ENCODE results near the gene LDLRAP1.

LDLRAP1 gene

DNA sequence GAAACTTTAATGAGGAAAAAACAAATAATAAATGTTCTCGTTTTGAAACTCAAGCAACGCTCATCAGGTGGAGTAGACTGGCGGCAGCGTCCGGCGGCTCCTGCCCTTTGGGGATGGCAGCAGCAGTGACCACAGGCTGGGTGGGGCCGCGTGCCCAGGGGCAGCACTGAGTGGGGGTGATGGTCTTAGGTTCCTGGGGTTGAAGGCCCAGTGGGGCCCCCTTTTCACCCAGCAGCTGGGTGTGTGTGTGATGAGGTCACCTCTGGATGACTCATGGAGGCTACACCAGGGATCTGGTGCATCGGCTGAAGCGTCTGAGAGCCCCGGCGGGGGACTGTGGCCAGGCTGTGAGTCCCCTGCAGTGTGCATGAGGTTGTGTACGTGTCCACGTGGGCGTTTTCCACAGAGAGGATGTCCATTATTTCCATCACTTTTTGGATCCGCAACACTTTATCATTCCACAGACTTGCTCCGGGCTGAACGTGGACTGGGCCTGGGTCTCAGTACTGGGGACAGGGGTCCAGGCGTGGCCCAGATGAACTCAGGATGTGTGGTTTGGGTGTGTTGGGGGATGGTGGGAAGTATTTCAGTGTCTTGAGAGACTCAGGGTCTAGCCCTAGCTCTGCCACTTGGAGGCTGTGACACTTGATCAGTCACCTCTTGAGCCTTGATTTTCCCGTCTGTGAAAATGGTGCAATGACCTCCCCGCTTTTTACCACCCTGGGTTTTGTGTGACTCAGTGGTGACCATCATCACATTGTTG is 25.6 kb downstream of the LDLRAP1 start:
- Histone ChIP-seq H4K20me1 (ENCODE audit: insufficient read depth) (no peaks in the 10 kb centered on the region), H3K9ac (no peak overlapping the region), H3K79me2 (ENCODE audit: insufficient read depth, low read depth) (no peaks in the 10 kb centered on the region), H3K27me3 (ENCODE audit: insufficient read depth, low read depth) (no peaks in the 10 kb centered on the region), H3K36me3 (ENCODE audit: insufficient read depth) (no peaks in the 10 kb centered on the region), H3K4me1 (ENCODE audit: low read depth, poor library complexity, severe bottlenecking) (peaks cover 86% of the 10 kb centered on the region), H3K4me3 (IDR thresholded peaks at IDR 0.05; ENCODE audit: insufficient read depth, low read depth, low read length) (no peak overlapping the region), H3K4me2 (peak overlapping the region; percentile 74; the same call in 1 of the 2 replicates), H3K27ac (peak overlapping the region; percentile 63; the same call in 1 of the 2 replicates), H2AFZ (ENCODE audit: low read depth) (no peak overlapping the region)
- TF ChIP-seq, protein P1, sequence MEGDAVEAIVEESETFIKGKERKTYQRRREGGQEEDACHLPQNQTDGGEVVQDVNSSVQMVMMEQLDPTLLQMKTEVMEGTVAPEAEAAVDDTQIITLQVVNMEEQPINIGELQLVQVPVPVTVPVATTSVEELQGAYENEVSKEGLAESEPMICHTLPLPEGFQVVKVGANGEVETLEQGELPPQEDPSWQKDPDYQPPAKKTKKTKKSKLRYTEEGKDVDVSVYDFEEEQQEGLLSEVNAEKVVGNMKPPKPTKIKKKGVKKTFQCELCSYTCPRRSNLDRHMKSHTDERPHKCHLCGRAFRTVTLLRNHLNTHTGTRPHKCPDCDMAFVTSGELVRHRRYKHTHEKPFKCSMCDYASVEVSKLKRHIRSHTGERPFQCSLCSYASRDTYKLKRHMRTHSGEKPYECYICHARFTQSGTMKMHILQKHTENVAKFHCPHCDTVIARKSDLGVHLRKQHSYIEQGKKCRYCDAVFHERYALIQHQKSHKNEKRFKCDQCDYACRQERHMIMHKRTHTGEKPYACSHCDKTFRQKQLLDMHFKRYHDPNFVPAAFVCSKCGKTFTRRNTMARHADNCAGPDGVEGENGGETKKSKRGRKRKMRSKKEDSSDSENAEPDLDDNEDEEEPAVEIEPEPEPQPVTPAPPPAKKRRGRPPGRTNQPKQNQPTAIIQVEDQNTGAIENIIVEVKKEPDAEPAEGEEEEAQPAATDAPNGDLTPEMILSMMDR (conservative IDR thresholded peaks at IDR 0.05; ENCODE audit: low read depth, low read length): no peak

DNA sequence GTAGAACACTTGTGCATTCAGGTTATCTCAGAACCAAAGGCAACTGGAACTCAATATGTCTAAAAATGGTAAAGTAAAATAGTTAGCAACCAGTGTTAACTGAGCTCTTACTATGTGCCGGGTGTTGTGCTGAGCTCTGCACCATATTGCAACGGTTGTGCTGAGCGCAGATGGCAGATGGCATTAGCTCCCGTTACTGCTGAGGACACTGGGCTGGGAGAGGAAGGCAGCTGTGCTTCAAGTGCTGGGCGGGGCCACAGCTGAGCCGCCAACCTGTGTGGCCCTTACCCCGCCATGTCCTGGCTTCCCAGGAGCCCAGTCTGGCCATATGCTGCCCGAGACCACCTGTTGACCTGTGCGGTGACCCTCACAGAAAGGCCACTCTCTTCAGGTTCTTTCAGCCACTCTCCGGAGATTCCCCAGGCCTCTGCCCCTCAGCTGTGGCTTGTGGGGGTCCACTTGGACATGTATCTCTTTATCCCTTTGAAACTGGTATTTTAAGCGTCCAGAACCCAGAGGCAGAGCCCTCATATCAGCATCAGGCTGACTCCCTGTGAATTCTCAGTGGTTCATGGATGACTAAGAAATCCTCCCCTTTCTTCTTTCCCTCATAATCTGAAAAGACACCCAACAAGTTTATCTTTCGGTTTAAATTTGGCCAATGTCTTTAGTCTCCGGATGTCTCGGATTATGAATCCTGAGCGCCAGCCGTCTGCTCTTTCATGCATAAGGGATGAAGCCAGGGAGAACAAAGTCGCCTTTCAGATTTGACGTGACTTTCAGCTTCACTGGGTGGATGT is 26.4 kb downstream of the LDLRAP1 start:
- H2AFZ ChIP-seq (ENCODE audit: low read depth): no peak overlapping the region
- H3K79me2 ChIP-seq (ENCODE audit: insufficient read depth, low read depth): no peaks in the 10 kb centered on the region
- TF ChIP-seq, protein P1 (conservative IDR thresholded peaks at IDR 0.05; ENCODE audit: low read depth, low read length): no peak
- no peak overlapping the region for H3K9ac ChIP-seq
- H3K4me3 ChIP-seq (IDR thresholded peaks at IDR 0.05; ENCODE audit: insufficient read depth, low read depth, low read length): no peak overlapping the region
- no peak overlapping the region for H3K27ac ChIP-seq
- H3K4me2 ChIP-seq: no peak overlapping the region
- H3K4me1 ChIP-seq (ENCODE audit: low read depth, poor library complexity, severe bottlenecking): peaks cover 78% of the 10 kb centered on the region
- H3K27me3 ChIP-seq (ENCODE audit: insufficient read depth, low read depth): no peaks in the 10 kb centered on the region
- no peaks in the 10 kb centered on the region for H3K36me3 ChIP-seq (ENCODE audit: insufficient read depth)
- H4K20me1 ChIP-seq (ENCODE audit: insufficient read depth): no peaks in the 10 kb centered on the region

DNA sequence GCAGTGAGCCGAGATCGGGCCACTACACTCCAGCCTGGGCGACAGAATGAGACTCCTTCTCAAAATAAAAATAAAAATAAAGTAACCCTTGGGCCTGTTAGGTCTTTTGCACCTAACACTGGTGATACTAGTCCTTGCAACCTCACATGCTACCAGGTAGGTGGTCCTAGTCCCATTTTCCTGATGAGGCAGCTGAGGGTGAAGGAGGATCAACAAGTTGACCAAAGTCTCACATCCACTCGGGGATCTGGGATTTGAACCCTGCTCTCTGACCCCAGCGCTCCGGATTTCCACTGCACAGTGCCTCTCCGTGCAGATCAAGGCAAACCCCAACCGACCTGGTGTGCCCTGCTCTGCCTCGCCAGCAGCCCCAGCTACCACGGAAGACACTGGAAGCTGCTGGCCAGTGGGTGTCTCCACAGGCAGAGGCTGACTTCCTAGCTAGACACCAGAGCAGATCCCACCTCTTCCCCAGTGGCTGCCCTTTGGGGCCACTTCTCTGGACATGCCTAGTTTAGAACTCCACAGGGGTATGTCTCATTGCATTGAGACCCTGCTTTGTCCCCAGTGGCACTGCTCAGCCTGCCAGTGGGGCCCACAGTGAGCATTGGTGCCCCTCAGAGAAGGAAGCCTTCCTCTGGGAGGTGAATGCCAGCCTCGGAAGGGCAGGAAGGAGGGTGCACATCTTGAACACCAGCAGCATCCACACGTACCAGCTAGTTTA is 27.6 kb downstream of the LDLRAP1 start:
- Histone ChIP-seq H3K4me1 (ENCODE audit: low read depth, poor library complexity, severe bottlenecking) (peaks cover 67% of the 10 kb centered on the region), H3K4me3 (IDR thresholded peaks at IDR 0.05; ENCODE audit: insufficient read depth, low read depth, low read length) (no peak overlapping the region), H3K4me2 (peak overlapping the region; percentile 34; the same call in 1 of the 2 replicates), H3K27ac (no peak overlapping the region; the same call in 1 of the 2 replicates), H3K9ac (no peak overlapping the region), H3K36me3 (ENCODE audit: insufficient read depth) (no peaks in the 10 kb centered on the region), H4K20me1 (ENCODE audit: insufficient read depth) (no peaks in the 10 kb centered on the region), H3K27me3 (ENCODE audit: insufficient read depth, low read depth) (no peaks in the 10 kb centered on the region), H3K79me2 (ENCODE audit: insufficient read depth, low read depth) (no peaks in the 10 kb centered on the region), H2AFZ (ENCODE audit: low read depth) (no peak overlapping the region)
- TF ChIP-seq, protein P1 (conservative IDR thresholded peaks at IDR 0.05; ENCODE audit: low read depth, low read length): no peak

DNA sequence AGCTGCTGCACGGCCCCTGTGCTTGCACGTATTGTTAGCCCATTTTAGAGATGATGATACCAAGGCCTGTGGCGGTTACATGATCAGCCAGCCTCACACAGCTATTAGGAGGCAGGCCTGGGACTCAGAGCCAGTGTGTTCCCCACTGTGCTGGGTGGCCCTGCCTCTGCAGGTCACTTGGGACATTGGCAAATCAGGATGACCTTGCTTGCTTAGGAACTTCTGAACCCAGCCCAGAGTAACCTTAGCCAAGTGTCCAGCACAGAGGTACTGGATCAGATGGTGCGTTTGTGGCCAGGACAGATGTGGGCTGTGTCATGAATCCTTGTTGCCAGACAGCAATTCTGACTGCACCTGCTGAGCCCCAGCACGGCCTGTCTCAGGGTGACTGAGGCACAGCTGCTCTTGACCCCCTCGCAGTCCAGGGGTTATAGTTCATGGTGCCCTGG is 28.1 kb downstream of the LDLRAP1 start:
- Histone ChIP-seq H4K20me1 (ENCODE audit: insufficient read depth) (no peaks in the 10 kb centered on the region), H3K4me2 (peak overlapping the region; percentile 34; the same call in 1 of the 2 replicates), H3K27ac (no peak overlapping the region; the same call in 1 of the 2 replicates), H3K27me3 (ENCODE audit: insufficient read depth, low read depth) (no peaks in the 10 kb centered on the region), H3K4me3 (IDR thresholded peaks at IDR 0.05; ENCODE audit: insufficient read depth, low read depth, low read length) (no peak overlapping the region), H3K36me3 (ENCODE audit: insufficient read depth) (no peaks in the 10 kb centered on the region), H3K4me1 (ENCODE audit: low read depth, poor library complexity, severe bottlenecking) (peaks cover 61% of the 10 kb centered on the region), H2AFZ (ENCODE audit: low read depth) (no peak overlapping the region), H3K79me2 (ENCODE audit: insufficient read depth, low read depth) (no peaks in the 10 kb centered on the region), H3K9ac (no peak overlapping the region)
- TF ChIP-seq, protein P1 (conservative IDR thresholded peaks at IDR 0.05; ENCODE audit: low read depth, low read length): no peak
